ENCODE data around the gene ZNF358. TPM values are rescaled to one million over a fixed set of nuclear protein-coding genes. Genes with fewer than 3 reads are reported as not detected.
A peak's percentile ranks its signal among the peaks of the same experiment; 100 is the strongest.

Gene ZNF358
- total and polyA plus RNA-seq, 12 donors, result 61.4 to 167 (median 76.5) TPM

DNA sequence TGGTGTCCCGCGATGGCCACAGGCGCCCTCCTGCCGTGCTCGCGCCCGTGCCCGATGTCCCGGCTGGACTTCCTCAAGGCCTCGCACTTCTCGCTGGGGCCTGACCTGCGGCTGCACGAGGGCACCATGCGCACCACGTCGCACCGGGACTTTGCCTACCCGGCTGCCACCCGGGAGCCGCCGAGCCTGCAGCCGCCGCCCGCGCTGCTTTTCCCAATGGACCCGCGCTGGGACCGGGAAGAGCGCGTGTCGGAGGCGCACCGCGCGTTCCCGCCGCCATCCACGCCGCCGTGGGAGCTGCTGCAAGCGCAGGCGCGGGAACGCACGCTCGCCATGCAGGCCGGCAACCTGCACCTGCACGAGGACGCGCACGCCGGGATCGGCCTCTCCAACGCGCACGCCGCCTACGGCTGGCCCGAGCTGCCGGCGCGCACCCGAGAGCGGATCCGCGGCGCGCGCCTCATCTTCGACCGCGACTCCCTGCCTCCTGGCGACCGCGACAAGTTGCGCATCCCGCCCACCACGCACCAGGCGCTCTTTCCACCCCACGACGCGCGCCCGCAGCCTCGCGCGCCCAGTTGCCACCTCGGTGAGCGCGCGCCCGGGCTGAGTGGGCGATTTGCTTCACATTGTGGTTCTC is 15.0 kb upstream of the ZNF358 start:
- Histone ChIP-seq H3K27me3 (peaks cover 0 to 65% (median 55%) of the 10 kb centered on the region in 7 donors), H3K4me1 (peaks cover 3 to 18% (median 16%) of the 10 kb centered on the region in 9 donors), H3K9me3 (no peaks in the 10 kb centered on the region), H3K36me3 (no peaks in the 10 kb centered on the region), H3K4me3 (peak overlapping the region; percentile 25 to 56 (median 46)), H3K27ac (no peak overlapping the region)
- DNase-seq, result no peak
- ATAC-seq, result peak in 6 of 8 donors; percentile 42 to 74 (median 62)
- peak in 1 of 9 donors; percentile 8 for TF ChIP-seq CTCF (IDR thresholded peaks at IDR 0.05)
- WGBS, 2 donors, result 1 to 2% methylated on average over 89 to 93 of the region's 93 CpGs
- intact Hi-C loops (cut with DNase I), result no loop called here

GRCh38 chr19:7502552-7502951 is 13.4 kb upstream of the ZNF358 start:
- intact Hi-C loops (cut with DNase I), result no loop called here
- Histone ChIP-seq H3K27ac (no peak overlapping the region), H3K4me3 (no peak overlapping the region), H3K9me3 (no peaks in the 10 kb centered on the region), H3K27me3 (peaks cover 0 to 65% (median 56%) of the 10 kb centered on the region in 7 donors), H3K4me1 (peaks cover 3 to 24% (median 16%) of the 10 kb centered on the region in 9 donors), H3K36me3 (no peaks in the 10 kb centered on the region)
- DNase-seq, result no peak
- no peak for ATAC-seq
- TF ChIP-seq CTCF (IDR thresholded peaks at IDR 0.05), result no peak
- WGBS, 2 donors, result 37 to 70% methylated on average over 2 of the region's 2 CpGs

DNA sequence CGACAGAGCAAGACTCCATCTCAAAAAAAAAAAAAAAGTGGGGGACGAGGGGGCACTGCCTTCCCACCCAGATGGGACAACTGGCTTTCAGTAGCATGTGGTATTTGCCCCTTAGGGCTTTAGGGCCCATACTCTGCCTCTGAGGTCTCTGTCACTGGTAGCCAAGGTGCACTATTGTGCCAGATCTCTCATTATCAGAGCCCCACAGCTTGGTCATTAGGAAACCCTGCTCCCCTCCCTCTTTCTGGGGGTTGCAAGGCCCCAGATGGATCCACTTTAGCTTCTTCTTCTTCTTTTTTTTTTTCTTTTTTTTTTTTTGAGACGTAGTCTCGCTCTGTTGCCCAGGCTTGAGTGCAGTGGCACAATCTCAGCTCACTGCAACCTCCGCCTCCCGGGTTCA is 11.2 kb upstream of the ZNF358 start:
- Histone ChIP-seq H3K9me3 (no peaks in the 10 kb centered on the region), H3K27me3 (peaks cover 0 to 62% (median 56%) of the 10 kb centered on the region in 7 donors), H3K4me3 (no peak overlapping the region), H3K4me1 (peaks cover 3 to 29% (median 16%) of the 10 kb centered on the region in 9 donors), H3K27ac (no peak overlapping the region), H3K36me3 (no peaks in the 10 kb centered on the region)
- no peak for ATAC-seq
- 89 to 90% methylated on average over 6 of the region's 6 CpGs for WGBS, 2 donors
- DNase-seq, result no peak
- no peak for TF ChIP-seq CTCF (IDR thresholded peaks at IDR 0.05)
- intact Hi-C loops (cut with DNase I), result no loop called here

DNA sequence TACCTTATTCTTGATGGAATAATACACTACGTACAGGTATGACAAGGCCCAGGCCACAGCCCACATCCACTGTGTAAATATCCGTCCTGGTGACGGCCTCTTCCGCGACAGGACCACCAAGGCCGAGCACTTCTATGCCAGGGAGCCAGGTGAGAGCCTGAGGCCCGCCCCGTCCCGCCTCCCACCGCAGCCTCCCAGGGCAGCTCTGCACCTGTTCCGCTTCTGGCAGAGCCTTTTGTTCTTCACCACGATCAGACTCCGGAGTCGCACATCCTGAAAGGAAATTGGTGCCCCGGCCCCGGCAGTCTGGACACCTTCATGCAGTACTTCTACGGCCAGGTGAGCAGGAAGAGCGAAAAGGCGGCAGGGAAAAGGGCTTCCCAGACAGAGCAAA is 10.6 kb upstream of the ZNF358 start:
- Histone ChIP-seq H3K27me3 (peaks cover 0 to 58% (median 56%) of the 10 kb centered on the region in 7 donors), H3K27ac (no peak overlapping the region), H3K4me1 (peaks cover 3 to 29% (median 16%) of the 10 kb centered on the region in 9 donors), H3K4me3 (no peak overlapping the region), H3K36me3 (no peaks in the 10 kb centered on the region), H3K9me3 (no peaks in the 10 kb centered on the region)
- 39 to 43% methylated on average over 19 of the region's 19 CpGs for WGBS, 2 donors
- intact Hi-C loops (cut with DNase I), result no loop called here
- TF ChIP-seq CTCF (IDR thresholded peaks at IDR 0.05), result no peak
- DNase-seq (no peak), ATAC-seq (no peak)
